CD14-positive monocyte (primary cell): ENCODE results near the gene MORF4L1. TPM values are rescaled to one million over a fixed set of nuclear protein-coding genes. Genes with fewer than 3 reads are reported as not detected.
"Not testable (repeated sequence)": the region's sequence is repeated elsewhere in the genome, so short reads cannot be mapped to it uniquely, and the experiment has no call there.

ENCODE experiments used
- DNase-seq, 3 donors: peaks; one replicate each; pipeline ENCODE4 v3.0.0-alpha.2; 2011 to 2022
- H2AFZ ChIP-seq: 2 replicates; pipeline ENCODE4 v1.6.0; 2012; ENCODE audit warnings: mild to moderate bottlenecking, low read depth, low read length, inconsistent platforms; ENCODE audit not compliant: insufficient read depth, poor library complexity, severe bottlenecking
- H3K27ac ChIP-seq, 2 donors: 1 replicate in 1 of 2; 2 replicates in 1 of 2; pipeline ENCODE4 v1.5.1; 2012 to 2013; ENCODE audit warnings: low read length in 2 of 2, control low read depth in 1 of 2, inconsistent platforms in 1 of 2, low read depth in 1 of 2, mild to moderate bottlenecking in 1 of 2
- H3K27me3 ChIP-seq, 2 donors: one replicate each; pipeline versions ENCODE4 v1.6.0 to v1.6.1; 2011 to 2013; ENCODE audit warnings: low read length in 2 of 2; ENCODE audit not compliant: control insufficient read depth in 2 of 2, insufficient read depth in 2 of 2
- H3K36me3 ChIP-seq, 2 donors: replicated peaks in 1 of 2; 1 replicate in 1 of 2; 2 replicates in 1 of 2; pipeline versions ENCODE4 v1.5.1 to v1.6.1; 2012 to 2013; ENCODE audit warnings: low read length in 2 of 2, control low read depth in 1 of 2, inconsistent platforms in 1 of 2, mild to moderate bottlenecking in 1 of 2; ENCODE audit not compliant: insufficient read depth in 2 of 2, control insufficient read depth in 1 of 2
- H3K4me1 ChIP-seq, 2 donors: 1 replicate in 1 of 2; 2 replicates in 1 of 2; pipeline versions ENCODE4 v1.5.1 to v1.6.1; 2012 to 2013; ENCODE audit warnings: low read length in 2 of 2, control low read depth in 1 of 2, inconsistent platforms in 1 of 2, mild to moderate bottlenecking in 1 of 2, moderate library complexity in 1 of 2; ENCODE audit not compliant: insufficient read depth in 2 of 2, control insufficient read depth in 1 of 2
- H3K4me2 ChIP-seq: replicated peaks from 2 replicates; pipeline ENCODE3; 2012; ENCODE audit warnings: low read length, moderate library complexity, mild to moderate bottlenecking; ENCODE audit not compliant: poor library complexity, severe bottlenecking; ENCODE audit errors: extremely low read depth
- H3K4me3 ChIP-seq, 3 experiments: fragments of 200-600 bp in 1 of 3; sonication (generic) in 1 of 3; replicated peaks in 1 of 3; 1 replicate in 2 of 3; 2 replicates in 1 of 3; pipeline ENCODE4 v1.5.1; 2011 to 2013; ENCODE audit warnings: low read length in 3 of 3, mild to moderate bottlenecking in 3 of 3, control low read depth in 2 of 3, low read depth in 2 of 3, inconsistent platforms in 1 of 3, moderate library complexity in 1 of 3
- H3K79me2 ChIP-seq: 2 replicates; pipeline ENCODE4 v1.6.0; 2012; ENCODE audit warnings: mild to moderate bottlenecking, control low read depth, inconsistent platforms, low read length, moderate library complexity; ENCODE audit not compliant: insufficient read depth
- H3K9ac ChIP-seq: 2 replicates; pipeline ENCODE4 v1.6.0; 2017; ENCODE audit warnings: low read length, mild to moderate bottlenecking; ENCODE audit not compliant: insufficient read depth, poor library complexity, severe bottlenecking
- H3K9me3 ChIP-seq, 2 donors: replicated peaks in 1 of 2; 1 replicate in 1 of 2; 2 replicates in 1 of 2; pipeline versions ENCODE4 v1.5.1 to v1.6.1; 2012 to 2013; ENCODE audit warnings: low read length in 2 of 2, control low read depth in 1 of 2; ENCODE audit not compliant: control insufficient read depth in 1 of 2, insufficient read depth in 1 of 2
- H4K20me1 ChIP-seq: 2 replicates; pipeline ENCODE4 v1.6.0; 2012; ENCODE audit warnings: mild to moderate bottlenecking, low read length, control low read depth, moderate library complexity; ENCODE audit not compliant: insufficient read depth
- H3K27ac Mint-ChIP-seq, 7 donors: one replicate each; pipeline ENCODE4 v1.8.0; 2020; ENCODE audit warnings: mild to moderate bottlenecking in 7 of 7, mixed read lengths in 7 of 7, moderate library complexity in 6 of 7, inconsistent platforms in 2 of 7
- H3K27me3 Mint-ChIP-seq, 3 donors: one replicate each; pipeline ENCODE4 v1.8.0; 2021 to 2022; ENCODE audit warnings: low read depth in 3 of 3, mild to moderate bottlenecking in 3 of 3, mixed read lengths in 3 of 3, moderate library complexity in 3 of 3, inconsistent platforms in 1 of 3
- H3K36me3 Mint-ChIP-seq, 2 donors: one replicate each; pipeline ENCODE4 v1.8.0; 2020; ENCODE audit warnings: mixed read lengths in 2 of 2, inconsistent platforms in 1 of 2, mild to moderate bottlenecking in 1 of 2
- H3K4me1 Mint-ChIP-seq: one replicate; pipeline ENCODE4 v1.8.0; 2020; ENCODE audit warnings: mild to moderate bottlenecking, mixed read lengths
- H3K4me3 Mint-ChIP-seq, 2 donors: one replicate each; pipeline ENCODE4 v1.8.0; 2020; ENCODE audit warnings: mild to moderate bottlenecking in 2 of 2, mixed read lengths in 2 of 2, moderate library complexity in 1 of 2
- H3K9me3 Mint-ChIP-seq, 7 donors: one replicate each; pipeline ENCODE4 v1.8.0; 2020 to 2022; ENCODE audit warnings: mixed read lengths in 7 of 7, mild to moderate bottlenecking in 6 of 7, moderate library complexity in 6 of 7, inconsistent platforms in 2 of 7
- WGBS: methylation state at CpG from one replicate; pipeline ENCODE4 v1.1.5; 2013; ENCODE audit warnings: missing lambda C conversion rate; ENCODE audit not compliant: insufficient coverage; 5-methylcytosine and 5-hydroxymethylcytosine counted together
- intact Hi-C, 2 donors: fragments of 100-400 bp; cut with micrococcal nuclease; formaldehyde crosslinking; loops; one replicate each; pipeline versions ENCODE4 v1.15.0 to v1.15.1; 2023
- polyA plus RNA-seq, 3 donors: library from polyadenylated mRNA; depleted of rRNA in 1 of 3; unstranded in 2 of 3; stranded (reverse) in 1 of 3; fragments of 300-500 nt in 2 of 3; fragments of >200 nt in 1 of 3; fragmentation: Illumina TruSeq in 2 of 3; gene quantifications; 1 replicate in 2 of 3; 2 replicates in 1 of 3; pipeline ENCODE4 v1.2.3, GENCODE V29; 2012 to 2021
- TF ChIP-seq, protein P1 (sequence below): fragments of 200-600 bp; IDR thresholded peaks from one replicate; pipeline ENCODE4 v1.8.0; 2022; ENCODE audit warnings: antibody characterized with exemption, mild to moderate bottlenecking

Gene MORF4L1
- polyA plus RNA-seq, 3 donors: 191 to 242 (median 224) TPM

DNA sequence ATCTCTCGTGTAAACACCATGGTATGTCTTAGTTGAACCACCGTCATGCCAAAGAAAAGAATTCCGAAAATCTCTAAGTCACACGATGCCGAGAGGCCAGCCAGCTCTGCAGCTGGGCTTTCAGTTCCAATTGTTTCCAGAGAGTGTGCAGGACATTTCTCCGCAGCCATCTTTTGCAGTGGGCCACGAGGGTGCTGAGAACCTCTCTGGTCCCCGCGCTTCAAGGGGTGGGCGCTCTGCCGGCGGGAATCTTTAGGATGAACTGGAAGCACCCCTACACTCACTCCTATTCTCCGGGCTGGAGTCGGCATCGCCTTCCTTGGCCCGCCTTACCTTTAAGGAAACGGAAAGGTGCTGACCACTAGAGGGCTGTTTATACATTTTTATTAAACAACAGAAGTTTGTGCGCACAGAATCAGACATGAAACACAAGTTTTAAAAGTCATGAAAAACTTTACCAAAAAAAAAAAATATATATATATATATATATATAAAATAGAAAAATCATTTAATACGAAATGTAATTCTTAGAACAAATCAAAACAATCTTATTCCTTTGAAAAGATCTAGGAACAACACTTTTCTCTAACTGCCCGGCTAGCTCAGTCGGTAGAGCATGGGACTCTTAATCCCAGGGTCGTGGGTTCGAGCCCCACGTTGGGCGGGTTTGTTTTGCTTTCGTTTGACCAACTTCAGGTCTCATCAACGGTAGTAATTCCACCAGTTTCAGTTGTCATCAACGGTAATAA lies 12.5 kb upstream of the MORF4L1 start:
- peak overlapping the region; percentile 85 to 93 for H3K4me3 Mint-ChIP-seq
- Histone ChIP-seq H3K9ac (no peak overlapping the region), H3K27me3 (no peaks in the 10 kb centered on the region), H3K27ac (no peak overlapping the region), H4K20me1 (no peaks in the 10 kb centered on the region), H3K9me3 (no peaks in the 10 kb centered on the region), H2AFZ (peak overlapping the region; percentile 86), H3K4me3 (peak overlapping the region; percentile 28 to 79 (median 30)), H3K4me1 (peaks cover 0 to 5% of the 10 kb centered on the region in 2 donors), H3K36me3 (no peaks in the 10 kb centered on the region), H3K79me2 (no peaks in the 10 kb centered on the region), H3K4me2 (peak overlapping the region; percentile 89)
- peak overlapping the region in 4 of 7 donors; percentile 50 to 74 (median 62) for H3K27ac Mint-ChIP-seq
- TF ChIP-seq, protein P1, sequence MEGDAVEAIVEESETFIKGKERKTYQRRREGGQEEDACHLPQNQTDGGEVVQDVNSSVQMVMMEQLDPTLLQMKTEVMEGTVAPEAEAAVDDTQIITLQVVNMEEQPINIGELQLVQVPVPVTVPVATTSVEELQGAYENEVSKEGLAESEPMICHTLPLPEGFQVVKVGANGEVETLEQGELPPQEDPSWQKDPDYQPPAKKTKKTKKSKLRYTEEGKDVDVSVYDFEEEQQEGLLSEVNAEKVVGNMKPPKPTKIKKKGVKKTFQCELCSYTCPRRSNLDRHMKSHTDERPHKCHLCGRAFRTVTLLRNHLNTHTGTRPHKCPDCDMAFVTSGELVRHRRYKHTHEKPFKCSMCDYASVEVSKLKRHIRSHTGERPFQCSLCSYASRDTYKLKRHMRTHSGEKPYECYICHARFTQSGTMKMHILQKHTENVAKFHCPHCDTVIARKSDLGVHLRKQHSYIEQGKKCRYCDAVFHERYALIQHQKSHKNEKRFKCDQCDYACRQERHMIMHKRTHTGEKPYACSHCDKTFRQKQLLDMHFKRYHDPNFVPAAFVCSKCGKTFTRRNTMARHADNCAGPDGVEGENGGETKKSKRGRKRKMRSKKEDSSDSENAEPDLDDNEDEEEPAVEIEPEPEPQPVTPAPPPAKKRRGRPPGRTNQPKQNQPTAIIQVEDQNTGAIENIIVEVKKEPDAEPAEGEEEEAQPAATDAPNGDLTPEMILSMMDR: peak; percentile 74
- peak; percentile 47 to 73 (median 70) for DNase-seq
- no peaks in the 10 kb centered on the region for H3K27me3 Mint-ChIP-seq
- H3K4me1 Mint-ChIP-seq: peaks cover 5% of the 10 kb centered on the region
- peaks cover 0 to 3% (median 0%) of the 10 kb centered on the region in 7 donors for H3K9me3 Mint-ChIP-seq
- H3K36me3 Mint-ChIP-seq: no peaks in the 10 kb centered on the region
- under 1% methylated on average over 21 of the region's 28 CpGs for WGBS
- intact Hi-C loops: no loop called here

DNA sequence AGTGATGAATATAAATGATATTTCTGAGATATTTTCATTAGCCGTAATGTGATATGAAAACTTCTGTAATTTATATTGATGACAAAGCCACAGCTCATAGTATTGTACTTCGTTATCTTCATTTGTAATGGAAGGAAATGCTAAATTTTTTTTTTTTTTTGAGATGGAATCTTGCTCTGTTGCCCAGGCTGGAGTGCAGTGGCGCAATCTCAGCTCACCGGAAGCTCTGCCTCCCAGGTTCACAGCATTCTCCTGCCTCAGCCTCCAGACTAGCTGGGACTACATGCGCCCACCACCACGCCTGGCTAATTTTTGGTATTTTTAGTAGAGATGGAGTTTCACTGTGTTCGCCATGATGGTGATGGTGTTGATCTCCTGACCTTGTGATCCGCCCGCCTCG lies 7.1 kb upstream of the MORF4L1 start:
- WGBS: 86% methylated on average over 1 of the region's 10 CpGs
- H3K9me3 ChIP-seq, H3K4me3 ChIP-seq, H3K4me3 Mint-ChIP-seq, H3K9ac ChIP-seq, intact Hi-C loops, H3K36me3 Mint-ChIP-seq, H3K4me1 Mint-ChIP-seq, H3K79me2 ChIP-seq, H3K9me3 Mint-ChIP-seq, H3K4me2 ChIP-seq, H4K20me1 ChIP-seq, DNase-seq, H3K27me3 ChIP-seq, H3K27ac Mint-ChIP-seq, H3K4me1 ChIP-seq, H3K36me3 ChIP-seq, H2AFZ ChIP-seq, H3K27ac ChIP-seq: not testable (repeated sequence)
- H3K27me3 Mint-ChIP-seq: peaks cover 1 to 11% (median 4%) of the 10 kb centered on the region in 3 donors

DNA sequence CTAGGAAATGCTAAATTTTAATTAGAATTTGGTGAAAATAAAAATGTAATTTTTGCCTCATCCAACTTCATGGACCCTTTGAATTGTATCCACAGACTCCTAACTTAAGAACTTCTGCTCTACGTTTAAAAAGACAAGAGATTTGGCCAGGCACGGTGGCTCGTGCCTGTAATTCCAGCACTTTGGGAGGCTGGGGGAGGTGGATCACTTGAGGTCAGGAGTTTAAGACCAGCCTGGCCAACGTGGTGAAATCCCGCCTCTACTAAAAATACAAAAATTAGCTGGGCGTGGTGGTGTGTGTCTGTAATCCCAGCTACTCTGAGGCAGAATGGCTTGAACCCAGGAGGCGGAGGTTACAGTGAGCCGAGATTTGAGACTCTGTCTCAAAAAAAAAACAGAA lies 6.7 kb upstream of the MORF4L1 start:
- H2AFZ ChIP-seq, H3K9ac ChIP-seq, H3K36me3 ChIP-seq, H3K4me3 ChIP-seq, H4K20me1 ChIP-seq, H3K4me2 ChIP-seq, H3K27ac ChIP-seq, DNase-seq, H3K4me1 Mint-ChIP-seq, H3K4me1 ChIP-seq, H3K27me3 ChIP-seq, H3K36me3 Mint-ChIP-seq, H3K79me2 ChIP-seq, H3K4me3 Mint-ChIP-seq, H3K9me3 Mint-ChIP-seq, H3K9me3 ChIP-seq, intact Hi-C loops: not testable (repeated sequence)
- peak overlapping the region in 1 of 7 donors; percentile 14 for H3K27ac Mint-ChIP-seq
- H3K27me3 Mint-ChIP-seq: peaks cover 1 to 11% (median 4%) of the 10 kb centered on the region in 3 donors
- WGBS: no CpG with 5 or more reads among the region's 8 CpGs
